Right kidney (tissue), 9 donors: ENCODE results near the gene GRSF1.
"Not testable (repeated sequence)": the region's sequence is repeated elsewhere in the genome, so short reads cannot be mapped to it uniquely, and the experiment has no call there.

Source experiments
- DNase-seq: peaks from one replicate; pipeline ENCODE4 v3.0.0-alpha.2; 2016
- long read RNA-seq, 8 donors: transcript quantifications; one replicate each; lab custom pipeline, GENCODE V29; 2026

The GRSF1 gene
- long read RNA-seq, donor 1, full-length matches to known transcripts = 26 of 26 reads
- long read RNA-seq, donor 1, partial matches to known transcripts = 0 of 26 reads
- long read RNA-seq, donor 1, other reads (novel, unspliced or antisense) = 0 of 26 reads
- long read RNA-seq, donor 2, full-length matches to known transcripts = 20 of 20 reads
- long read RNA-seq, donor 2, partial matches to known transcripts = 0 of 20 reads
- long read RNA-seq, donor 2, other reads (novel, unspliced or antisense) = 0 of 20 reads
- long read RNA-seq, donor 3, full-length matches to known transcripts = 11 of 11 reads
- long read RNA-seq, donor 3, partial matches to known transcripts = 0 of 11 reads
- long read RNA-seq, donor 3, other reads (novel, unspliced or antisense) = 0 of 11 reads
- long read RNA-seq, donor 4, full-length matches to known transcripts = 13 of 13 reads
- long read RNA-seq, donor 4, partial matches to known transcripts = 0 of 13 reads
- long read RNA-seq, donor 4, other reads (novel, unspliced or antisense) = 0 of 13 reads
- long read RNA-seq, donor 5, full-length matches to known transcripts = 22 of 22 reads
- long read RNA-seq, donor 5, partial matches to known transcripts = 0 of 22 reads
- long read RNA-seq, donor 5, other reads (novel, unspliced or antisense) = 0 of 22 reads
- long read RNA-seq, donor 6, full-length matches to known transcripts = 17 of 35 reads
- long read RNA-seq, donor 6, partial matches to known transcripts = 12 of 35 reads
- long read RNA-seq, donor 6, other reads (novel, unspliced or antisense) = 6 of 35 reads
- long read RNA-seq, donor 7, full-length matches to known transcripts = 16 of 16 reads
- long read RNA-seq, donor 7, partial matches to known transcripts = 0 of 16 reads
- long read RNA-seq, donor 7, other reads (novel, unspliced or antisense) = 0 of 16 reads
- long read RNA-seq, donor 8, full-length matches to known transcripts = 22 of 22 reads
- long read RNA-seq, donor 8, partial matches to known transcripts = 0 of 22 reads
- long read RNA-seq, donor 8, other reads (novel, unspliced or antisense) = 0 of 22 reads

- peak; percentile 96 for DNase-seq
Observed at GRCh38 chr4:70839589-70840093, at the start of gene GRSF1. TSS of gene GRSF1 (minus strand) at chr4:70839890. CDS start at chr4:70839827, 63 bp downstream.

- DNase-seq = no peak
Observed at GRCh38 chr4:70885174-70885573, 45.5 kb upstream of the GRSF1 start.

- DNase-seq = no peak
Observed at GRCh38 chr4:70880739-70881138, 41.0 kb upstream of the GRSF1 start.

- no peak for DNase-seq
Observed at GRCh38 chr4:70877556-70877955, 37.9 kb upstream of the GRSF1 start.

- no peak for DNase-seq
Observed at GRCh38 chr4:70874268-70875156, 34.8 kb upstream of the GRSF1 start.

- no peak for DNase-seq
Observed at GRCh38 chr4:70873216-70873615, 33.5 kb upstream of the GRSF1 start.

- no peak for DNase-seq
Observed at GRCh38 chr4:70868778-70869177, 29.1 kb upstream of the GRSF1 start.

GRCh38 chr4:70863099-70863790 lies 23.6 kb upstream of the GRSF1 start:
- DNase-seq = no peak

GRCh38 chr4:70859066-70859465 lies 19.4 kb upstream of the GRSF1 start:
- no peak for DNase-seq

- DNase-seq = no peak
Observed at GRCh38 chr4:70858454-70858853, 18.8 kb upstream of the GRSF1 start.

GRCh38 chr4:70855464-70855863 lies 15.8 kb upstream of the GRSF1 start:
- no peak for DNase-seq

GRCh38 chr4:70849291-70849690 lies 9.6 kb upstream of the GRSF1 start:
- no peak for DNase-seq

GRCh38 chr4:70844180-70844579 lies 4.5 kb upstream of the GRSF1 start:
- DNase-seq = no peak

- no peak for DNase-seq
Observed at GRCh38 chr4:70842761-70843435, 3.2 kb upstream of the GRSF1 start.

GRCh38 chr4:70841951-70842350 lies 2.3 kb upstream of the GRSF1 start:
- DNase-seq = no peak

GRCh38 chr4:70841211-70841610 lies 1.5 kb upstream of the GRSF1 start:
- DNase-seq = no peak

GRCh38 chr4:70840631-70841030 lies 941 bp upstream of the GRSF1 start:
- DNase-seq = not testable (repeated sequence)

- DNase-seq = not testable (repeated sequence)
Observed at GRCh38 chr4:70840137-70840536, 447 bp upstream of the GRSF1 start.

- peak; percentile 87 for DNase-seq
Observed at GRCh38 chr4:70838666-70839588, 763 bp downstream of the GRSF1 start.
